OCI-LY1 (cell line): ENCODE data around the gene TRMT61A.
"Not testable (repeated sequence)": the region's sequence is repeated elsewhere in the genome, so short reads cannot be mapped to it uniquely, and the experiment has no call there.

Experiments
- CTCF ChIP-seq: fragments of 200-600 bp; sonication (generic), shearing (Covaris generic); IDR thresholded peaks from 2 replicates; pipeline ENCODE4 v1.5.1; 2017; ENCODE audit warnings: mild to moderate bottlenecking, antibody characterized with exemption, low read length, moderate library complexity, mixed read lengths
- EZH2 ChIP-seq: fragments of 200-600 bp; sonication (generic), shearing (Covaris generic); IDR thresholded peaks from 2 replicates; pipeline ENCODE4 v1.8.0; 2017; ENCODE audit warnings: borderline replicate concordance, mixed run types, mild to moderate bottlenecking, antibody characterized with exemption, low read length, moderate library complexity, mixed read lengths

- TF ChIP-seq EZH2, CTCF: not testable (repeated sequence)
Measured at GRCh38 chr14:103512180-103512579, 16.8 kb upstream of the TRMT61A start.
